NCI-H69 (cell line): ENCODE data around the gene CDT1.

Experiments used
- DNase-seq: peaks from one replicate; lab custom pipeline; 2025; lab: John Stamatoyannopoulos, UW

The CDT1 gene

GRCh38 chr16:88836791-88837190, 33.2 kb downstream of the CDT1 start:
- DNase-seq = no peak

GRCh38 chr16:88837806-88838205, 34.2 kb downstream of the CDT1 start:
- no peak for DNase-seq

GRCh38 chr16:88838566-88838965, 35.0 kb downstream of the CDT1 start:
- DNase-seq = peak; percentile 14

GRCh38 chr16:88839026-88839529, 35.5 kb downstream of the CDT1 start:
- peak; percentile 11 for DNase-seq

GRCh38 chr16:88839745-88840599, 36.4 kb downstream of the CDT1 start:
- DNase-seq = no peak

- no peak for DNase-seq
Measured at GRCh38 chr16:88840600-88841215, 37.1 kb downstream of the CDT1 start.

- no peak for DNase-seq
Measured at GRCh38 chr16:88841521-88842307, 38.1 kb downstream of the CDT1 start.

- DNase-seq = no peak
Measured at GRCh38 chr16:88842308-88842756, 38.7 kb downstream of the CDT1 start.

- DNase-seq = no peak
Measured at GRCh38 chr16:88842806-88843205, 39.2 kb downstream of the CDT1 start.

GRCh38 chr16:88843256-88843655, 39.7 kb downstream of the CDT1 start:
- no peak for DNase-seq

GRCh38 chr16:88844419-88845036, 40.9 kb downstream of the CDT1 start:
- DNase-seq = no peak

GRCh38 chr16:88846088-88846487, 42.5 kb downstream of the CDT1 start:
- no peak for DNase-seq

GRCh38 chr16:88847654-88848053, 44.1 kb downstream of the CDT1 start:
- no peak for DNase-seq

GRCh38 chr16:88848557-88848956, 45.0 kb downstream of the CDT1 start:
- no peak for DNase-seq

- no peak for DNase-seq
Measured at GRCh38 chr16:88850531-88851199, 47.1 kb downstream of the CDT1 start.

GRCh38 chr16:88851616-88852015, 48.0 kb downstream of the CDT1 start:
- no peak for DNase-seq

- DNase-seq = no peak
Measured at GRCh38 chr16:88853325-88853941, 49.8 kb downstream of the CDT1 start.

GRCh38 chr16:88854306-88855111, 50.9 kb downstream of the CDT1 start:
- DNase-seq = no peak

- DNase-seq = no peak
Measured at GRCh38 chr16:88855176-88855575, 51.6 kb downstream of the CDT1 start.

- no peak for DNase-seq
Measured at GRCh38 chr16:88855736-88856121, 52.1 kb downstream of the CDT1 start.
